NCI-H2029 (cell line): Measurements from ENCODE around the gene PGAM1.
"Not testable (repeated sequence)": the region's sequence is repeated elsewhere in the genome, so short reads cannot be mapped to it uniquely, and the experiment has no call there.

Experiments used
- DNase-seq: peaks from one replicate; lab custom pipeline; 2025; lab: John Stamatoyannopoulos, UW

PGAM1 gene

DNA sequence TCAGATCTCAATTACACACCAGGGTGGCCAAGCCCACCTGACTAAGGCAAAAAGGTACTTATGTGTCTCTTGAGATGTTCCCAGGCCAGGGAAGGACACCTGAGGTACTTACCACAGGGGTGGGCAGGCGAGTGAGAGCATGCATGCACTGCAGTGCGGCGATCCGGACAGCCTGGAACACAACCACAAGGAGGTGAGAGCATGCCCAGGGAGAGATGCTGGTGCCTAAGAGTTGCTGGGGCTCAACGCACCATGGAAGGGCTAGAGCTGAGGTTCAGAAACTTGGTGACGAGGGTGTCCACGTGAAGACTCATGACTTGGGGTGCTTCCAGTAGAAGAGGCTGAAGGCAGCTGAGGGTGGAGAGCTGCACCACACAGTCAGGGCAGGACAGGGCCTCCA lies 33.1 kb downstream of the PGAM1 start:
- DNase-seq = no peak

DNA sequence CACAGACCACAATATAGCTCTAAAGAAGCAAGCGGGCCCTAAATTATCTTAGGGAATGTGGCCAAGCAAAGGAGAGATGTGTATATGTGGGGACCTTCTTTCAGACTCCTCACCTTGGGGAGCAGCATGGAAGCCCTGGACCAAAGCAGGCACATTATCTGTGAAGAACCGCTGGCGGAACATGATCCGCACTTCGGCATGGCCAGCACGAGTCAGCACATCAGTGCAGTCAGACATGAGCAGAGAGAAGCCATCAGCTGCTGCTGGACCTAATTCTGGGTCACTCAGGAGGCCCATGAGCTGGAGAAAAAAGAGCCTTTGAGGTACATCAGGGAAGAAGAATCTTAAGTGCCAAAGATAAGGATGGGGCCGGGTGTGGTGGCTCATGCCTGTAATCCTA lies 33.9 kb downstream of the PGAM1 start:
- no peak for DNase-seq

DNA sequence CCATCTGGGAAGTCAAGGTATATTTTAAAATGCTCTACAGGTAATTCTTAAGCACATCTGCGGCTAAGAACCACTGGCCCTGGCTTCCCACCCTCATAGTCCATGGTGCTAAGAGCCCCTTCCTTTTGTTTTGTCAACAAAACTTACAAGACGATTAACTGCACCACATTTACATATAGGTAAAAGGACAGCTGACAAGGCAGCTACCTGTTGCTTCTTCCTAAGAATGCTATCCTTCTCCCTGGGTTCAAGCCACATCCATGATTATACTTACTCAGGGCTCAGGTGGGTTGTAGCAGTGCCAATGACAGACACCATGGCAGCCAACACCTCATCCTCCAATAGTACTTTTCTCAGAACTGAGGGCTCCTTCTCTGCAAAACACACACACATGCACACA lies 36.3 kb downstream of the PGAM1 start:
- no peak for DNase-seq

DNA sequence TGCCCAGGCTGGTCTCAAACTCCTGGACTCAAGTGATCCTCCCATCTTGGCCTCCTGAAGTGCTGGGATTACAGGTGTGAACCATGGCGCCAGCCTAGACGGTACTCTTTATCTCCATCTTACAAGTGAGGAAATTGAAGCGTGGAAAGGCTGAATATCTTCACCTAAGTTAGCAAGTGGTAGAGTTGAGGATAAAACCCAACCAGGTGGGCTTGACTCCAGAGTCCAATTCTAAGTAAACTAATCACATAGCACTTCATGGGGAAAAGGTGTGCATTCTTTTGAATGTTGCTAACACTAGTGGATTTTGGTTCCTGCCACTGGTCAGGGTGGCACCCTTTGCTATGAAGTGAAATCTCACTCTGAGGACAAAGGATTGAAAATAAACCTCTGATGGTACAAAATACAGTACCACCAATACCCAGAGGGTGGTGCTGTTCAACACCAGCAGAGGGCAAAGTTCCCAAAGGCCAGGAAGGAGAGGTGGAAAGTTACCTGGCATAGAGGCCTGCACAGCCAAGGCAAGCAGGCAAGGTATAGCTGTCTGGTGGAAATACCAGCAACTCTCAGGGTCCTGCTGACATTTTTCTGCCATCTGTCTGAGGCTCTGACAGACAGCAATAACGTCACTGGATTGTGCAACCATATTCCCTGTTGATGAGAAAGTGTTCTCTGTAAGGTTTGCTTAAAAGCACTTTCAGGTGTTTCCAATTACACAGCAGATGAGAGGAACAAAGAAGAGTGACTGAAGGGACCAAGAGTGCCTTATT lies 37.6 kb downstream of the PGAM1 start:
- DNase-seq = no peak

DNA sequence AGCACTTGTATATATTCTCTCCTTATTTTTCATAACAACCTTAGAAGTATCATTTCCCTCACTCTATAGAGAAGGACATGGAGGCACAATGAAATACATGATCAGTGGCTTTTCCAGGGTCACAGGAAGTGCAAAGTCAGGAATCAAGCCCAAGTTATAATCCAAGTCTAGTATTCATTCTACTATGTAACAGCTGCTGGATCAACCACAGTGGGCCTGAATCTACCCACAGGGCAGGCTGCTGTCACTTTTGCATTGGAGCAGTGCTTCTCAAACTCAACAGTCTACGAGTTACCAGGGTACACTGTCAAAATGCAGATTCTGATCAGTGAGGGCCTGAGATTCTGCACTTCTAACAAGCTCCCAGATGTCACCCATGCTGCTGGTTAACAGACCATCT lies 38.2 kb downstream of the PGAM1 start:
- DNase-seq = no peak

DNA sequence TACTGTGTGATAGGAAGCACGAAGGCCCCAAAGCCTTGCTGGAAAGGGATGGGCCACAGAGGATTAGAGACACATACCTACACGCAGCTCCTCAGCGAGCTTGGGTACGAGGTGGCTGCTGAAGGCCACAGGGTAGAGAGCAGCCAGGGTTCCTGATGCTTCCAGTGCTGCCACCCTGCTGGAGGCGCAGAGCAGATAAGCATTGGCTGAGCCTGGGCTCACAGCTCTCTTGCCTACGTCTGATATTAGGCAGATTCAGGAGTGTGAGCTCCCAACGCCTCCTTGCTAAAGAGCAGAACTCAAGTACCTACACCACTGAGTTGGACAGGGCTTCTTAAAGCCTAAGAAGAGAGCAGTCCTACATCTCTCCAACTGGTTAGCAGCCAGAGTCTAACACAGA lies 40.0 kb downstream of the PGAM1 start:
- no peak for DNase-seq

DNA sequence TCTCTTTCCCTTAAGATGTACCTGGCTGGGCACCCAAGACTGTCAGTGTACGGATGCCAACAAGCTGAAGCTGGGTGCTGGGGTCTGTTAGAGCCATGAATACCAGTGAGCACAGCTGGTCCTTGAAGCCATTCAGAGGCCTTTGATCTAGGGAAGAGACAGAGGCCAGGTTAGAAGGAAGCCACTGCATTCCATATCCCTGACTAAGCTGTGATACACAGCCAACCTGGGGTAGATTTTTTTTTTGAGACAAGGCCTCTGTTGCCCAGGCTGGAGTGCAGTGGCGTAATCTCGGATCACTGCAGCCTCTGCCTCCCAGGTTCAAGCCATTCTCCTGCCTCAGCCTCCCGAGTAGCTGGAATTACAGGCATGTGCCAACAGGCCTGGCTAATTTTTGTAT lies 40.8 kb downstream of the PGAM1 start:
- DNase-seq = no peak

DNA sequence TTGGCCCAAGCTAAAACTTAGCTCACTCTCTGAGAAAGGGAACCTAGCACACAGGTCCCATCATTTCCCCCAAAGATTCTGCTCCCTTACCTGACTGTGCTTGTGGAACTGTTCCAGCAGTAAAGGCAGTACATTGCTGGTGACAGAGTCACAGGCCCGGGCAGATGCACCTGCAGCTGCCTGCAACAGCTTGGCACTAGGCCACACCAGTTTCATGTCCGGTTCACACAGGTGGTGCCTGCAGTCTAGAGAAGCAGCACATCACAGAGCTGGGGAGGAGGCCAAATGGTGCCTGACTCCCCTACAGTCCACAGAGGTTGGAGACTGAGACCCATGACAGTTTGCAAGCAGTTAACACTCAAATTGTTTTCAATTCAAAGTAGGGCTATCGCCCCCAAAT lies 42.2 kb downstream of the PGAM1 start:
- DNase-seq = peak; percentile 48

DNA sequence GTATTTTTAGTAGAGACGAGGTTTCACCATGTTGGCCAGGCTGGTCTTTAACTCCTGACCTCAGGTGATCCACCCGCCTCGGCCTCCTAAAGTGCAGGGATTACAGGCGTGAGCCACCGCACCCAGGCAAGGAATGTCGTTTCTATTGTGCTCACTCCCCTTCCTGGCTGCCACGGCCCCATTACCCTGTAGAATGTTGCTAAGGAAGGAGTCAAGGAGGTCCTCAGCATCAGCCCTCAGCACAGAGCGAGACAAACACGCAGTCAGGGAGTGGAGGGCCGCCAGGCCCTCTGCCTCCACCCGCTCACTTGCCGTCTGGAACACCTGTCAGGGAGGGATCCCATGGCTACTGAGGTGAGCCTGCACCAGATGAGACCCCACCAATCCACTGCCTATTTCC lies 42.8 kb downstream of the PGAM1 start:
- not testable (repeated sequence) for DNase-seq

DNA sequence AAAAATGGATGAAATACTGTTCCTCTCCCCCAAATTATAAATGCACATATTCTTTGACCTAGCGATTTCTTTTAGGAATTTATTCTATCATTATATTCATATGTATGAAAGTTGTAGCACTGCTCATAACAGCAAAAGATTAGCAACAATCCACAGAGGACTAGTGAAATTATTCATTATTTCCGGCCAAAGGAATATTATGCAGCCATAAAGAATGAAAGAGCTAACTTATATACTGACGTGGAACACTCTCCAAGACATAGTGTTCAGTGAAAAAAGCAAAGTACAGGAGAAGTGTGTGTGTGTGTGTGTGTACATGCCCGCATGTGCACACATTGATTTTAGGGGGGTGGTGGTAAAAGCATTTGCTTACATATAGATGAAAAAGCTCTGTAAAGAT lies 48.9 kb downstream of the PGAM1 start:
- DNase-seq = no peak

DNA sequence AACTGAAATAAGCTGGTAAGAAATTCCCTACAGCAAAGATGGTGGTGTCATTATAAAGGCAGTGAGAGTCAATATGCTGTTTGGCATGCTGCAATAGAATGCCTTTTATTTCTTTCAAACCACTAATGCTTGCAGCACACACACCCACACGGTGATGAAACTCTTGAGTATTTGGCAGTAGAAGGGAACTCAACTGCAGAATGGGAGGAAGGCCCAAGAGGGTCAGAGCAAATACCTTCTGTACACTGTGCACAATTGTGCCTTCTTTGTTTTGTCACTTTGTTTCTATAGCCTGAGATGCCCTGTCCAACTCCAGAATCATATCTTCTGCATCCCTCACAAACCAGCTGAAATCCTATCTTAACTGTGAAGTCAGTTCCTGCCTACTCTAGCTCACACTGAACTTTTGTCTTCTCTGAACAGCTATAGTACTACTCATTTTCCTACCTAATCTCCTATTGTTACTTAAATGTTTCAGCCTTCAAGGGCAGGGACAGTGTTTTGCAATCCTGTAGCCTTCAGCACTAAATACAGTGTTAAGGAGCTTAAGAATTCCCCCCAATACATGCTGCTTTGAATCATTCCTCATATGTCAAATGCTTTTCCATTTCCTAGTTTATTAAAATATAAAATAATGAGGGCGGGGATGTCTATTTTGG lies 50.1 kb downstream of the PGAM1 start:
- DNase-seq = no peak

DNA sequence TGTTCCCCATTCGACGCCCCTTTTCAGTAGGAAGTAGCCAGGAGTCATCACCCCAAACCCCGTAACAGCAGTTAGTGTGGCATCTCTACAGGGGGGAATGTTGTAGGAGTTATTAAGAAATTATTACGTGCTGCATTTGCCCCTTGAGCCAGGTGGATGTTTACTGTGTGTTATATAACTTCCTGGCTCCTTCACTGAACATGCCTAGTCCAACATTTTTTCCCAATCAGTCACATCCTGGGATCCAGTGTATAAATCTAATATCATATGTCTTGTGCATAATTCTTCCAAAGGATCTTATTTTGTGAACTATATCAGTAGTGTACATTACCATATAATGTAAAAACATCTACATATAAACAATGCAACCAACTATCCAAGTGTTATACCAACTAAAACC lies 53.4 kb downstream of the PGAM1 start:
- not testable (repeated sequence) for DNase-seq

DNA sequence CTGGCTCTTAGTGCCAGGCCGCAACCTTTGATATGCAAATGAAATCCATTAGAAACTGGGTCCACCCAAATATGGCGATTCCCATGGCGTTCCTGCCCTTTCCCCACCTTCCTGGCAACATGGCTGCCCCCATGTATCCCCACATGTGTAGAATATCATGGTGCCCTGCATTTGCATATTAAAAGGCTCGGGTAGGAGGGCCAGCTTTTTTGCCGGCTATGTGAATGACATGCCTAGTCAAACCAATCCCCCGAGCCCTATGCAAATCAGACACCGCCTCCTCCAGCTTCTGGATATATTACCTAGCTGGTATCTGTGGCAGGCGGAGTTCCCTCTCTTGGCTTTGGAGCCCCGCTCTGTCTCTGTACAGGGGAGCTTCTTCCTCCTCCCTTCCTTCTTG lies 53.9 kb downstream of the PGAM1 start:
- DNase-seq = no peak

DNA sequence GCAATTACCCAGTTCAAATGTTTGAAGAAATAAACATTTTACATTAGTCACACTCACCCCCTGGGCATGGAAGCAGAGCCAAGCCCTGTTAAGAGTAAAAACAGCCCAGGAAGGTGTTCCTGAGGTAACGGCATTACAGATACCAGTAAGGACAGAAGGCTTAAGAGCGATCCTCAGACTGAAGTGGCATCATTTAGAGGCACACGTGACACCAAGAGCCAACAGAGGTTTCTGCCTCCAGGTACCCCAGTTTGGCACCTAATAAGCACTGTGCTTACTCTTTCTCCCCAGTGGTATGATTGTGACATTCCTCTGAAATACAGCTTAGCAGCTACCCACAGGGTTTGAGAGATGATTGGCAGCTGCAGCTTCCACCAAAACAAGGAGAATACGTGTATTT lies 55.1 kb downstream of the PGAM1 start:
- no peak for DNase-seq

DNA sequence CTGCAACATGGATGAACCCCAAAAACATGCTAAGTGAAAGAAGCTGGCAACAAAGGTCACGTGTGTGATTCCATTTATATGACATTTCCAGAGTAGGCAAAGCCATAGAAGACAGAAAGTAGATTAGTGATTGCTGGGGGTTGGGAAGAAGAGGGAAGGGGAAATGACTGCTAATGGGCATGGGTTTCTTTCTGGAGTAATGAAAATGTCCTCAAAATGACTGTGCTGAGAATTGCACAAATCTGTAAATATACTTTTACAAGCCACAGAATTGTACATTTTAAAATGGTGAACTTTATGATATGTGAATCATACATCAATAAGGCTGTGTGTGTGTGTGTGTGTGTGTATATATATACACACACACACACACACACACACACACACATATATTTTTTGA lies 56.4 kb downstream of the PGAM1 start:
- DNase-seq = no peak
